CD4-positive, alpha-beta memory T cell (primary cell): ENCODE results near the gene AKR7A3. TPM values are rescaled to one million over a fixed set of nuclear protein-coding genes. Genes with fewer than 3 reads are reported as not detected.
A peak's percentile ranks its signal among the peaks of the same experiment; 100 is the strongest.

Experiments
- CTCF ChIA-PET: fragments of 350-600 bp; sonication (Branson Sonifier 250); formaldehyde crosslinking; loops from one replicate; lab custom pipeline; 2021; ENCODE audit warnings: inconsistent platforms; ENCODE audit not compliant: partially characterized antibody; lab: Charles Lee
- POLR2A ChIA-PET: fragments of 350-600 bp; sonication (Branson Sonifier 250); formaldehyde crosslinking; loops from one replicate; lab custom pipeline; 2021; ENCODE audit not compliant: partially characterized antibody; lab: Charles Lee
- DNase-seq, 5 donors: peaks; one replicate each; pipeline versions ENCODE4 v3.0.0 to v3.0.0-alpha.2; 2020 to 2022; ENCODE audit warnings: mixed read lengths in 1 of 5
- H3K27ac ChIP-seq: one replicate; pipeline ENCODE4 v1.7.0; 2013; ENCODE audit warnings: low read depth, low read length
- H3K27me3 ChIP-seq: 2 replicates; pipeline ENCODE4 v1.7.0; 2013; ENCODE audit warnings: mild to moderate bottlenecking, low read length, moderate library complexity; ENCODE audit not compliant: insufficient read depth
- H3K36me3 ChIP-seq: 2 replicates; pipeline ENCODE4 v1.7.0; 2013; ENCODE audit warnings: mild to moderate bottlenecking, low read length, moderate library complexity; ENCODE audit not compliant: insufficient read depth
- H3K4me1 ChIP-seq: 2 replicates; pipeline ENCODE4 v1.7.0; 2013; ENCODE audit warnings: mild to moderate bottlenecking, low read length, moderate library complexity; ENCODE audit not compliant: insufficient read depth
- H3K4me3 ChIP-seq, 2 donors: one replicate each; pipeline ENCODE4 v1.7.0; 2013; ENCODE audit warnings: low read length in 2 of 2, mild to moderate bottlenecking in 1 of 2
- H3K9me3 ChIP-seq, 2 donors: one replicate each; pipeline ENCODE4 v1.7.0; 2013; ENCODE audit warnings: low read length in 2 of 2, control low read depth in 1 of 2; ENCODE audit not compliant: control insufficient read depth in 1 of 2
- H3K27ac Mint-ChIP-seq, 7 donors: one replicate each; pipeline ENCODE4 v1.8.0; 2020 to 2021; ENCODE audit warnings: mixed read lengths in 7 of 7, mild to moderate bottlenecking in 6 of 7, inconsistent platforms in 3 of 7, moderate library complexity in 3 of 7
- H3K27me3 Mint-ChIP-seq, 2 donors: one replicate each; pipeline ENCODE4 v1.8.0; 2020 to 2021; ENCODE audit warnings: mixed read lengths in 2 of 2
- H3K36me3 Mint-ChIP-seq, 2 donors: one replicate each; pipeline ENCODE4 v1.8.0; 2020 to 2021; ENCODE audit warnings: mixed read lengths in 2 of 2, inconsistent platforms in 1 of 2, mild to moderate bottlenecking in 1 of 2
- H3K4me1 Mint-ChIP-seq, 4 donors: one replicate each; pipeline ENCODE4 v1.8.0; 2020 to 2021; ENCODE audit warnings: mixed read lengths in 4 of 4, mild to moderate bottlenecking in 1 of 4
- H3K4me3 Mint-ChIP-seq, 8 donors: one replicate each; pipeline ENCODE4 v1.8.0; 2020 to 2021; ENCODE audit warnings: mixed read lengths in 8 of 8, mild to moderate bottlenecking in 7 of 8, moderate library complexity in 6 of 8, inconsistent platforms in 3 of 8
- H3K9me3 Mint-ChIP-seq, 8 donors: one replicate each; pipeline ENCODE4 v1.8.0; 2020 to 2021; ENCODE audit warnings: mixed read lengths in 8 of 8, mild to moderate bottlenecking in 5 of 8, inconsistent platforms in 3 of 8, moderate library complexity in 1 of 8
- intact Hi-C: fragments of 100-400 bp; cut with micrococcal nuclease; formaldehyde crosslinking; loops from one replicate; pipeline ENCODE4 v1.15.1; 2023
- polyA plus RNA-seq, 2 donors: library from polyadenylated mRNA; unstranded; fragments of 300-500 nt; fragmentation: Illumina TruSeq; gene quantifications; one replicate each; pipeline ENCODE4 v1.2.3, GENCODE V29; 2021
- total RNA-seq, 2 experiments: library from RNA; stranded (reverse); gene quantifications; one replicate each; pipeline ENCODE4 v1.2.3, GENCODE V29; 2021

AKR7A3 gene
- total and polyA plus RNA-seq, 4 experiments from 2014 or later, result 0.86 to 1.1 TPM; not detected in 2

DNA sequence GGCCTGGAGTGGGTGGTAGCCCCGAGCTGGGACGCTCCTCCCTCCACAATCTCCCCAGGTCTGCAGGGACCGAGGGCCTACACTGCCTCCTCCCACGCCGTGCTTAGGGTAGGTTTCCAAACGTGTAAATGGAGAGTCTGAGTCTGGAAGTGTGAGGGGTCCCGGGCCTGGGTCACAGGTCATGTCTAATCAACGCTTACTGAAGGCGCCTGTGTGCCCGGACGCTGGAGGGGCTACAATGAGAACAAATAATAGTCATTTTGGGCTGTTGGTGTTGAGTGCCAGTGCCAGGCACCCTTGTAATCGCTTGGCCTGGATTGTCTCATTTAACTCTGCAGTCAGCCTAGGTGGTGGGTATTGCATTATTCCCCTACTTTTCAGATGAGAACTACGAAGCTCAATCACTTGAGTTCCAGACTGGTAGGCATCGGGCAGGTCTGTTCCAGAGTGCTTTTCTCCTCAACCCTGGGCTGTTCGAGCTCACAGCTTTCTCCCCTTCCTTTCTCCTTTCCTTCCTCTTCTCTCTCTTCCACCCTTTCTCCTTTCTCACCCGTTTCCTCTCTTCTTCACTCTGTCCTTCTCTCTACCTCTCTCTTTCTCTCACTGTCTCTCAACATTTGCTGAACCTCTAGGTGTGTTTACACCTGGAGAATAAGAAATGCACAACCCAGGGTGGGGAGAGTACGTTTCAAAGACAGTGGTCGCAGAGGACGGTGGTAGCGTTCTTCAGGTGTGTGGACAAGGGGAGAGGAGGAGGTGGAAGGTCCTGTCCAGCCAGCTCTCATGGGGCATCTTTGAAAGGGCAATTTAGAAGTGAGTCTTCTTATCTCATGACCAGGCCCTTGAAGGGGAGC lies 24.4 kb upstream of the AKR7A3 start:
- Histone ChIP-seq H3K4me1 (peaks cover 34% of the 10 kb centered on the region), H3K9me3 (no peaks in the 10 kb centered on the region), H3K4me3 (peak overlapping the region; percentile 7 to 91), H3K27ac (peak overlapping the region; percentile 70), H3K36me3 (no peaks in the 10 kb centered on the region), H3K27me3 (no peaks in the 10 kb centered on the region)
- intact Hi-C loops, result loop anchor here (1.0 to 5.0 kb wide), 2 partner anchors 62 to 174 kb away; partner anchors contain the start of genes CAPZB, EMC1 and MRTO4
- peaks cover 8 to 15% of the 10 kb centered on the region in 2 donors for H3K36me3 Mint-ChIP-seq
- H3K4me1 Mint-ChIP-seq, result peaks cover 28 to 50% (median 37%) of the 10 kb centered on the region in 4 donors
- POLR2A ChIA-PET, result interaction anchor here (1.1 to 1.2 kb wide), 2 partner anchors 62 to 78 kb away, joined by 3 to 4 read pairs; partner anchors contain the start of genes EMC1 and MRTO4
- peaks cover 0 to 11% (median 0%) of the 10 kb centered on the region in 8 donors for H3K9me3 Mint-ChIP-seq
- H3K27me3 Mint-ChIP-seq, result no peaks in the 10 kb centered on the region
- peak overlapping the region; percentile 60 to 91 (median 79) for H3K27ac Mint-ChIP-seq
- no peak for DNase-seq
- CTCF ChIA-PET, result interaction anchor here (1.0 to 1.5 kb wide), 4 partner anchors 8 to 349 kb away, joined by 3 to 6 read pairs (median 4); no protein-coding TSS in a partner anchor
- H3K4me3 Mint-ChIP-seq, result peak overlapping the region; percentile 74 to 88 (median 83)

DNA sequence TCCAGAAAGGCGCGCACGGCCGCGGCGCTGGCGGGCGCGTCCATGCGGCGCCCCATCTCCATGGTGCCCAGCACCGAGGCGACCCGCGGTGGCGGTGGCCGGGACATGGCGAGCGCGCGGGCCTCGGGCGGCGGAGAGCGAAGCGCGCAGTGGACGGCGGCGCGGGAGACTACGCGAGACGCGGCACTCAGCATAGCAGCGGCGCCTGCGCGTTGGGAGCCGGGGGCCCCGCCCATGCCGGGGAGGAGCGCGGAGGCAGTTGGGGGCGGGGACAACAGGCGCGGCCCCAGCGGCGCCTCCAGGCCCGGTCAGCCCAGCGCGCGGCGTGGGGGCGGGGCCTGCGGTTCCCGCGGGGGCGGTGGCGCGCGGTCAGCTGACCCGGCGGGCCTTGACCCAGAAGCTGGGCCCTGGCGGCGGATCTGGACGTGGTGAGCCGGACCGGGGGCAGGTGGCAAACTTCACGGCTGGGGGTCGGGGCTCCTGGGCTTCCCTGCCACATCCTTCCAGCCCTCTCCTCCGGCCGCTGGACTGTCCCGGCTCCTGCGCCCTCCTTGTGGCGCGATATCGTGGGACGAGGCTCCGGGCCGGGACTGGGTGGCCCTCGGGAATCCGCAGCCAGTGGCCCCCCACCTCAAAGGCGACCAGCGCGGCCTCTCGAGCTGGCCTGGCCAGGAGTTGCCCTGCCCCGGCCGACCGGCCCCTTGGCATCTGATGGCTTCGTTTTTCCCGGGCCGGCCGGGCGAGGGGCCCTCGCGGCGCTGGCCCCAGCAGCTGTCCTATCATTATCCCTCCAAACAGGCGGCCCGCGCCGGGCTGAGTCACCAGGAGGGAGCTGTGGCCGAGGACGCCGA lies 23.6 kb upstream of the AKR7A3 start, which contains the start of the genes AKR7A2 and SLC66A1:
TSS of gene AKR7A2 (minus strand) at position 214 of the 851 bp plus-strand sequence. CDS start at position 194, 20 bp downstream.
TSS of gene SLC66A1 (plus strand) at position 396 of the 851 bp plus-strand sequence. CDS start 5,352 bp downstream, outside the sequence.
- H3K4me3 ChIP-seq, result peak within 1 kb of the TSS; percentile 49 to 91
- Mint-ChIP-seq H3K9me3 (peaks cover 0 to 11% (median 0%) of the 10 kb centered on the region in 8 donors), H3K4me1 (peaks cover 28 to 55% (median 35%) of the 10 kb centered on the region in 4 donors), H3K4me3 (peak within 1 kb of the TSS; percentile 81 to 95 (median 90)), H3K27ac (peak within 1 kb of the TSS; percentile 77 to 91 (median 87)), H3K36me3 (peaks cover 11 to 19% of the 10 kb centered on the region in 2 donors), H3K27me3 (no peaks in the 10 kb centered on the region)
- DNase-seq, result peak; percentile 80 to 94 (median 89)
- no peaks in the 10 kb centered on the region for H3K9me3 ChIP-seq
- CTCF ChIA-PET, result interaction anchor here (1.1 to 1.5 kb wide), 3 partner anchors 33 to 350 kb away, joined by 3 to 6 read pairs (median 4); no protein-coding TSS in a partner anchor
- intact Hi-C loops, result loop anchor here (1.0 to 5.0 kb wide), 2 partner anchors 61 to 175 kb away; partner anchors contain the start of genes CAPZB, EMC1 and MRTO4
- H3K27ac ChIP-seq, result peak within 1 kb of the TSS; percentile 70
- no peaks in the 10 kb centered on the region for H3K27me3 ChIP-seq
- POLR2A ChIA-PET, result interaction anchor here (0.7 to 1.2 kb wide), 3 partner anchors 18 to 79 kb away, joined by 3 to 4 read pairs (median 3); partner anchors contain the start of genes EMC1 and MRTO4
- H3K4me1 ChIP-seq, result peaks cover 34% of the 10 kb centered on the region
- H3K36me3 ChIP-seq, result no peaks in the 10 kb centered on the region

- no peaks in the 10 kb centered on the region for H3K27me3 ChIP-seq
- DNase-seq, result peak in 2 of 5 donors; percentile 29
- no peaks in the 10 kb centered on the region for H3K36me3 ChIP-seq
- Mint-ChIP-seq H3K36me3 (peaks cover 13 to 25% of the 10 kb centered on the region in 2 donors), H3K4me1 (peaks cover 28 to 54% (median 35%) of the 10 kb centered on the region in 4 donors), H3K4me3 (peak overlapping the region; percentile 81 to 95 (median 90)), H3K27ac (peak overlapping the region; percentile 14 to 91 (median 85)), H3K9me3 (peaks cover 0 to 11% (median 0%) of the 10 kb centered on the region in 8 donors), H3K27me3 (no peaks in the 10 kb centered on the region)
- intact Hi-C loops, result loop anchor here (5.0 kb wide), 1 partner anchor 176 kb away; the partner anchor contains the start of gene CAPZB
- peaks cover 34% of the 10 kb centered on the region for H3K4me1 ChIP-seq
- POLR2A ChIA-PET, result interaction anchor here (0.6 to 1.1 kb wide), 3 partner anchors 17 to 397 kb away, joined by 3 to 4 read pairs (median 3); no protein-coding TSS in a partner anchor
- peak overlapping the region; percentile 49 to 91 for H3K4me3 ChIP-seq
- H3K27ac ChIP-seq, result peak overlapping the region; percentile 70
- CTCF ChIA-PET, result interaction anchor here (1.3 to 1.5 kb wide), 2 partner anchors 270 to 351 kb away, joined by 3 to 6 read pairs; no protein-coding TSS in a partner anchor
- no peaks in the 10 kb centered on the region for H3K9me3 ChIP-seq
Observed at GRCh38 chr1:19311503-19311930, 22.9 kb upstream of the AKR7A3 start.

DNA sequence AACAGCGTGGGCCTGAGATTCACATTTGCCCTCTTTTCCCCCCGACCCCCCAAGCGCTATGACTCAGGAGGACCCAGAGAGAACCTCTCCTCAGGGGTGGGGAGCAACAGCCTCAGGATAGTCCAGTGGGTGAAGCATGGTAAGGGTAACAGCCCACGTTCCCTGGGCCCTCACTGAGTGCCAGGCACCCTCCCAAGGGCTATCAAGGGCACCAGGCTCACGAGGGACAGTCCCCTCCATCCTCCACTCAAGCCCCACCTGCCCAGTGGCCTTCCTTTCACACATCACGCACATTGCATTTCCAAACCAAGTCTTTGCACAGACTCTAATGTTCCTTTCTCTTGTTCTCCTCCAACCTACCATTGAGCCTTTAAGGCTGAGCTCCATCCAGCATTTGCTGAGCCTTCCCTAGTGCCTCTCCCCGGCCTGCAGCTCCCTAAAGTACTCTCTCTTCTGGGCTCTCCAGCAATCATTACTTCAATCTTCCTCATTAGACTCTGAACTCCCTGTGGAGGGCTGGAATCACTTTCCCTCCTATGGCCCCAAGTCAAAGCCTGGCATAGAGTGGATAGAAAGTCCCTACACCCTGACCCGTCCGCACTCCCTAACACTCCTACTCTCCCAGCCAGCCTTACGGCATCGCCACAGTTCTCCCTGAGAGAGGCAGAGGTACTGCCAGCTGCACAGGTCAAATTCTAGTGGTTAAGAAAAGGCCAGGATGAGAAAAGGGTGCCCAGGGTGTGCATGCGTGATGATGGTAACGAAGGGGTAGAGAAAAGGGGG lies 22.3 kb upstream of the AKR7A3 start:
- peak overlapping the region; percentile 81 to 95 (median 90) for H3K4me3 Mint-ChIP-seq
- H3K9me3 Mint-ChIP-seq, result peaks cover 0 to 9% (median 0%) of the 10 kb centered on the region in 8 donors
- Histone ChIP-seq H3K36me3 (peaks cover 5% of the 10 kb centered on the region), H3K27ac (peak overlapping the region; percentile 70), H3K9me3 (no peaks in the 10 kb centered on the region), H3K4me1 (peaks cover 34% of the 10 kb centered on the region), H3K27me3 (no peaks in the 10 kb centered on the region), H3K4me3 (peak overlapping the region; percentile 49 to 91)
- POLR2A ChIA-PET, result interaction anchor here (0.6 kb wide), 1 partner anchor 397 kb away, joined by 4 read pairs; no protein-coding TSS in a partner anchor
- intact Hi-C loops, result loop anchor here (5.0 kb wide), 1 partner anchor 176 kb away; the partner anchor contains the start of gene CAPZB
- H3K4me1 Mint-ChIP-seq, result peaks cover 28 to 48% (median 34%) of the 10 kb centered on the region in 4 donors
- H3K27ac Mint-ChIP-seq, result peak overlapping the region; percentile 14 to 91 (median 85)
- no peaks in the 10 kb centered on the region for H3K27me3 Mint-ChIP-seq
- no peak for DNase-seq
- CTCF ChIA-PET, result interaction anchor here (0.6 to 1.0 kb wide), 3 partner anchors 271 to 396 kb away, joined by 3 to 4 read pairs (median 4); no protein-coding TSS in a partner anchor
- peaks cover 14 to 27% of the 10 kb centered on the region in 2 donors for H3K36me3 Mint-ChIP-seq

DNA sequence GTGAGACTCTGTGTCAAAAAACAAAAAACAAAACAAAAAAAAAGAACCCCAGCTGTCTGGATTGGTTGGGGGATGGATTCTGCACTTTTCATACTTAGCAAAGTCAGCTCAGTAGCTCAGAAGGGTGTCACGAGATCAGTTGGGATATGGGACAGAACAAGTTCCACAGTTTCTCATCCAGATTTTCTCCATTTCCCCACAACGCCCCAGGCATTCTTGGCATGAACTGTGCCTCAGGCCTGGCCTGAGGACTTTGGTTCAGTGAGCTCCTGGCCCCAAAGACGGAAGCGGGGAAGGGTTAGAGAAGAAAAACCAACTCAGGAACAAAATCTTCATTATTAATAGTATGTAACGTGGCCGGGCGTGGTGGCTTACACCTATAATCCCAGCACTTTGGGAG lies 21.5 kb upstream of the AKR7A3 start:
- CTCF ChIA-PET, result interaction anchor here (0.6 to 1.0 kb wide), 3 partner anchors 272 to 467 kb away, joined by 3 to 4 read pairs (median 3); no protein-coding TSS in a partner anchor
- Histone ChIP-seq H3K36me3 (peaks cover 11% of the 10 kb centered on the region), H3K9me3 (no peaks in the 10 kb centered on the region), H3K4me1 (peaks cover 29% of the 10 kb centered on the region), H3K27me3 (no peaks in the 10 kb centered on the region), H3K27ac (no peak overlapping the region), H3K4me3 (no peak overlapping the region)
- Mint-ChIP-seq H3K27ac (no peak overlapping the region), H3K27me3 (no peaks in the 10 kb centered on the region), H3K4me1 (peaks cover 26 to 45% (median 32%) of the 10 kb centered on the region in 4 donors), H3K4me3 (peak overlapping the region; percentile 38 to 95 (median 88)), H3K36me3 (peaks cover 22 to 33% of the 10 kb centered on the region in 2 donors), H3K9me3 (peaks cover 0 to 6% (median 0%) of the 10 kb centered on the region in 8 donors)
- POLR2A ChIA-PET, result interaction anchor here (0.6 kb wide), 1 partner anchor 407 kb away, joined by 3 read pairs; no protein-coding TSS in a partner anchor
- intact Hi-C loops, result loop anchor here (5.0 kb wide), 1 partner anchor 177 kb away; the partner anchor contains the start of gene CAPZB
- DNase-seq, result no peak
